Breast epithelium (tissue), 4 donors: ENCODE results near the gene DDX28. TPM values are rescaled to one million over a fixed set of nuclear protein-coding genes. Genes with fewer than 3 reads are reported as not detected.
"Not testable (repeated sequence)": the region's sequence is repeated elsewhere in the genome, so short reads cannot be mapped to it uniquely, and the experiment has no call there.

Experiments used
- DNase-seq, 2 donors: peaks; one replicate each; pipeline ENCODE4 v3.0.0-alpha.2; 2019; ENCODE audit warnings: low spot score in 2 of 2
- H3K27ac ChIP-seq, 2 donors: fragments of 200-600 bp; sonication (generic) in 1 of 2; one replicate each; pipeline ENCODE4 v1.5.1; 2016 to 2019; ENCODE audit warnings: mild to moderate bottlenecking in 1 of 2
- H3K27me3 ChIP-seq, 2 donors: fragments of 200-600 bp; sonication (generic) in 1 of 2; one replicate each; pipeline versions ENCODE4 v1.5.1 to v1.6.0; 2017 to 2019; ENCODE audit warnings: control low read depth in 1 of 2, mild to moderate bottlenecking in 1 of 2
- H3K36me3 ChIP-seq: fragments of 200-600 bp; one replicate; pipeline ENCODE4 v1.5.1; 2019
- H3K4me1 ChIP-seq, 2 donors: fragments of 200-600 bp; sonication (generic); one replicate each; pipeline ENCODE4 v1.5.1; 2016 to 2019; ENCODE audit warnings: control low read depth in 1 of 2
- H3K4me3 ChIP-seq, 3 donors: fragments of 200-600 bp; sonication (generic); 1 replicate in 2 of 3; 2 replicates in 1 of 3; pipeline ENCODE4 v1.5.1; 2016 to 2019; ENCODE audit warnings: mild to moderate bottlenecking in 3 of 3, moderate library complexity in 2 of 3
- H3K9me3 ChIP-seq, 2 donors: fragments of 200-600 bp; sonication (generic) in 1 of 2; one replicate each; pipeline ENCODE4 v1.5.1; 2016 to 2019; ENCODE audit warnings: control low read depth in 1 of 2
- POLR2A ChIP-seq: fragments of 450-650 bp; IDR thresholded peaks from one replicate; pipeline ENCODE4 v1.6.1; 2016; ENCODE audit warnings: antibody characterized with exemption, mild to moderate bottlenecking, moderate library complexity
- POLR2AphosphoS5 ChIP-seq, 3 donors: sonication (generic); formaldehyde crosslinking; IDR thresholded peaks; one replicate each; pipeline ENCODE4 v1.6.1; 2017; ENCODE audit warnings: antibody characterized with exemption in 3 of 3
- intact Hi-C: fragments of 100-400 bp; cut with DNase I; formaldehyde crosslinking; loops from one replicate; pipeline ENCODE4 v1.15.1; 2023; ENCODE audit warnings: low total_unique reads
- total RNA-seq, 3 donors: library from RNA; depleted of rRNA; stranded (reverse); fragments of >200 nt; gene quantifications; one replicate each; pipeline ENCODE4 v1.1.0, GENCODE V29; 2016
- TF ChIP-seq, protein P1 (sequence below), 3 donors: fragments of 450-650 bp; IDR thresholded peaks; one replicate each; pipeline ENCODE4 v1.5.1; 2016 to 2017; ENCODE audit warnings: antibody characterized with exemption in 3 of 3, mild to moderate bottlenecking in 3 of 3, moderate library complexity in 3 of 3

Gene DDX28
- total RNA-seq, 3 donors from 2014 or later, result 7.2 to 7.5 (median 7.5) TPM

DNA sequence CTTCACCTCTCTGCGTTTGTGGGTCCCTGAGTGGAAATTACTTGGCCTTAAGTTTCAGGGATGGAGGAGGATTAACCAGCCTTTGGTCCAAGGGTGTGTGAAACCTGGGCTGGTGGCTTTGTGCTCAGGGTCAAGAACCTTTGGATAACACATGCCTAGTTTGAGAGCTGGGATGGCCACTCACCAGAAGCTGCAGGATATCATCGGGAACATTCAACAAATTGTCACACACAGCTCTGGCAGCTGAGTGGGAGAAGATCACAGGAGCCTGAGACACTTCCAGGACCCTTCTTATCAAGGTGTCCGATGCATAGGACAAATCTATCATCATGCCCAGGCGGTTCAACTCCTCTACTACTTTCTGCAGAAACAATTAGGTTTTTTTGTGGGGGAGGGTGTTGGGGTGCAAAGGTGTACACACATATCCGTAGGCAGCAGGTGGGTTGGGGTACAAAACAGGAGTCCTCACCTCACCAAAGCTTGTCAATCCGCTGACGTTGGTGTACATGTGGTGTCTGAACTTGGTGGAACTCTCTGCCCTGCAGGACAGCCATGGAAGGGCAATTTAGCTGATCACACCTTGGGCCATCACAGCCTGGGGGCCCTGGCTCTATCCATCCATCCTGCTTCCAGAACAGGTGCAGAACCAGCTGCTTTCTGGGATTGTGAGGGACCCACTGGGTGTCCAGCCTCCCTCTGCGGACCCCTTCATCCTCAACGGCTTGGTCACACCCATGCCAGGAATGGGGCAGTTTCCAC lies 45.4 kb downstream of the DDX28 start:
- TF ChIP-seq POLR2A (no peak), POLR2AphosphoS5 (IDR thresholded peaks at IDR 0.05) (no peak)
- TF ChIP-seq, protein P1, sequence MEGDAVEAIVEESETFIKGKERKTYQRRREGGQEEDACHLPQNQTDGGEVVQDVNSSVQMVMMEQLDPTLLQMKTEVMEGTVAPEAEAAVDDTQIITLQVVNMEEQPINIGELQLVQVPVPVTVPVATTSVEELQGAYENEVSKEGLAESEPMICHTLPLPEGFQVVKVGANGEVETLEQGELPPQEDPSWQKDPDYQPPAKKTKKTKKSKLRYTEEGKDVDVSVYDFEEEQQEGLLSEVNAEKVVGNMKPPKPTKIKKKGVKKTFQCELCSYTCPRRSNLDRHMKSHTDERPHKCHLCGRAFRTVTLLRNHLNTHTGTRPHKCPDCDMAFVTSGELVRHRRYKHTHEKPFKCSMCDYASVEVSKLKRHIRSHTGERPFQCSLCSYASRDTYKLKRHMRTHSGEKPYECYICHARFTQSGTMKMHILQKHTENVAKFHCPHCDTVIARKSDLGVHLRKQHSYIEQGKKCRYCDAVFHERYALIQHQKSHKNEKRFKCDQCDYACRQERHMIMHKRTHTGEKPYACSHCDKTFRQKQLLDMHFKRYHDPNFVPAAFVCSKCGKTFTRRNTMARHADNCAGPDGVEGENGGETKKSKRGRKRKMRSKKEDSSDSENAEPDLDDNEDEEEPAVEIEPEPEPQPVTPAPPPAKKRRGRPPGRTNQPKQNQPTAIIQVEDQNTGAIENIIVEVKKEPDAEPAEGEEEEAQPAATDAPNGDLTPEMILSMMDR (IDR thresholded peaks at IDR 0.05), result no peak
- no peak for DNase-seq
- Histone ChIP-seq H3K9me3 (no peaks in the 10 kb centered on the region), H3K36me3 (no peaks in the 10 kb centered on the region), H3K4me3 (no peak overlapping the region), H3K27me3 (no peaks in the 10 kb centered on the region), H3K4me1 (no peaks in the 10 kb centered on the region), H3K27ac (no peak overlapping the region)
- intact Hi-C loops, result loop anchor here (5.0 kb wide), 1 partner anchor 60 kb away; no protein-coding TSS in a partner anchor

DNA sequence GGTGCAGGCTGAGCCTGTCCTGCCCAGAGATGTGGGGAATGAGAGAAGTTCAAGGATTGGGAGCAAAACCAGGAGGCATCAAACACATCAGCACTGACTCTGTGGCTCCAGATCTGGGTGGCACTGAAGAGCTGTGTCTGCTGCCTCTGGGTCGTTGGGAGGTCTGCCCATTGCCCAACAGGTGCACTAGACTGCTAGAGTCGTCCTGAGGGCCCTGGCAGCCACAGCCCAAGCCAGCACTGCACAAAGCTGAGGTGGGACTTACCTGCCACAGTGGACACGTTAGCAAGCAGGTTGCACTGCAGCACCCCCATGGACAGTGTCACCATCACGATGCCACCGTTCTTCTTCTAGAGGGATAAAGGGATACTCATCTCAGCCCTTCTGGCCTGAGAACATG lies 46.0 kb downstream of the DDX28 start:
- no peaks in the 10 kb centered on the region for H3K36me3 ChIP-seq
- H3K27ac ChIP-seq, result no peak overlapping the region
- no peaks in the 10 kb centered on the region for H3K9me3 ChIP-seq
- H3K4me1 ChIP-seq, result no peaks in the 10 kb centered on the region
- DNase-seq, result no peak
- TF ChIP-seq, protein P1 (IDR thresholded peaks at IDR 0.05), result no peak
- TF ChIP-seq POLR2AphosphoS5 (IDR thresholded peaks at IDR 0.05), result no peak
- no peak for TF ChIP-seq POLR2A
- intact Hi-C loops, result loop anchor here (5.0 kb wide), 1 partner anchor 60 kb away; no protein-coding TSS in a partner anchor
- no peaks in the 10 kb centered on the region for H3K27me3 ChIP-seq
- H3K4me3 ChIP-seq, result no peak overlapping the region

DNA sequence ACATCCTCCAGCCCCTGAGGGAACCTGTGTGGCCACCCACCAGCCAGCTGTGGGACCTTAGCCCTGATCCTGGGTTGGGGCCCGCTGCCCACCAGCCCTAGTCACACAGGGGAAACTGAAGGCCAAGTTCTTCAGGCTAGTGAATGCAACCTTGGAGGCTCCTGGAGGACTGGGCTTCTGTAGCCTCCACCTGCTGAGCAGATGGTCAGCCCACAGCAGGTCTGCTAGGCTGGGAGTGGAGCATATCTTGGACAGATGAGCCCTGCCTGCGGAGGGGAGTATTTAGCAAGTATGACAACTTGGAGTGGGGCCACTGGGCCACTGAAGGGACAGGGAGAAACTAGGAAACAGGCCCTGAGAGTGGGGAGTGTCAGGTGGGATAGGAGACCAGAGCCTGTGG lies 46.8 kb downstream of the DDX28 start:
- H3K36me3 ChIP-seq, result no peaks in the 10 kb centered on the region
- no peak for DNase-seq
- H3K4me3 ChIP-seq, result no peak overlapping the region
- TF ChIP-seq POLR2A (no peak), POLR2AphosphoS5 (IDR thresholded peaks at IDR 0.05) (no peak)
- TF ChIP-seq, protein P1 (IDR thresholded peaks at IDR 0.05), result no peak
- H3K27me3 ChIP-seq, result no peaks in the 10 kb centered on the region
- intact Hi-C loops, result loop anchor here (5.0 kb wide), 1 partner anchor 61 kb away; no protein-coding TSS in a partner anchor
- H3K27ac ChIP-seq, result no peak overlapping the region
- H3K9me3 ChIP-seq, result no peaks in the 10 kb centered on the region
- no peaks in the 10 kb centered on the region for H3K4me1 ChIP-seq

DNA sequence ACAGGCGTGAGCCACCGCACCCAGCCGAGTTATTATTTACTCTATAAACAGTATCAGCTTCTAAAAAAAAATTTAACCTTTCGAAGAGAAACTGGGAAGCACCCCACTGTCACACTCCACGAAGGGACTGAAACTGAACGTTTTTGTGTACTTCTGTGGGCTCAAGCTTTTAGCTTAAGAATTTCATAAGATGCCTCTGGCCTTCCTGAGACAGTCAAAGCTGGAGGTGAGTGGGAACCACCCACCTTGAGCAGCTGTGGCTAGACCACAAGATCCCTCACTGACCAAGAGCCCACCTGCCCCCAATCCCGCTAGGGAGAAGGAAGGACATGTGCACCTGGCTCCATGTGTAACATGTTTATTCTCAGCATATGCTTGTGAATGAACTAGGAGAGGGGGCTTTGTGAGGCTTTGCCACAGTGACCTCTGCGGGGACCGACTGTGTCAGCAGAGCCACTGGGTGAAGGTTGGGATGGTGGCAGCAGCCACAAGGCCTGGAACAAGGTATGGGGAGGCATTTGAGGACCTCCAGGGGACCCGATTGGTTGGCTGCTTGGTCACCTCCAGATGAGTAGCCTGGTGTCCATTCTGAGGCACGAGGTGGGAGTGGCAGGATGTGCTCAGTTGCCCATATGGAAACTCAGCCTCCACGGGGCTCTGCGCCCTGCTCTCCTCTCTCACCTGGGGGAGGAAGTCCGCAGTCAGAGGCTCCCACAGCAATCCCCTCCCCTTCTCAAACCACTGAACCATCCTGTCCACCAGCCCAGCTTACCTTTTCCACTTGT lies 47.5 kb downstream of the DDX28 start:
- Histone ChIP-seq H3K4me3 (no peak overlapping the region), H3K27ac (no peak overlapping the region), H3K9me3 (no peaks in the 10 kb centered on the region), H3K27me3 (no peaks in the 10 kb centered on the region), H3K4me1 (no peaks in the 10 kb centered on the region), H3K36me3 (no peaks in the 10 kb centered on the region)
- intact Hi-C loops, result loop anchor here (5.0 kb wide), 1 partner anchor 62 kb away; no protein-coding TSS in a partner anchor
- TF ChIP-seq, protein P1 (IDR thresholded peaks at IDR 0.05), result no peak
- TF ChIP-seq POLR2A (no peak), POLR2AphosphoS5 (IDR thresholded peaks at IDR 0.05) (no peak)
- no peak for DNase-seq

DNA sequence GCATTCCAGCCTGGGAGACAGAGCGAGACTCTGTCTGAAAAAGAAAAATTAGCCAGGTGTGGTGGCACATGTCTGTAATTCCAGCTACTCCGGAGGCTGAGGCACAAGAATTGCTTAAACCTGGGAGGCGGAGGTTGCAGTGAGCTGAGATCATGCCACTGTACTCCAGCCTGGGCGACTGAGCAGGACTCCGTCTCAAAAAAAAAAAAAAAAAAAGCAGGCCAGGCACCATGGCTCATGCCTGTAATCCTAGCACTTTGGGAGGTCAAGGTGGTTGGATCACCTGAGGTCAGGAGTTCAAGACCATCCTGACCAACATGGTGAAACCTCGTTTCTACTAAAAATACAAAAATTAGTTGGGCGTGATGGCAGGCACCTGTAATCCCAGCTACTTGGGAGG lies 50.7 kb downstream of the DDX28 start:
- H3K27me3 ChIP-seq, H3K9me3 ChIP-seq, intact Hi-C loops, H3K36me3 ChIP-seq, H3K4me1 ChIP-seq, H3K27ac ChIP-seq, DNase-seq, H3K4me3 ChIP-seq: not testable (repeated sequence)
